Muscle of back (tissue), 13 donors: ENCODE data around the gene OGFRL1. TPM values are rescaled to one million over a fixed set of nuclear protein-coding genes. Genes with fewer than 3 reads are reported as not detected.
"Not testable (repeated sequence)": the region's sequence is repeated elsewhere in the genome, so short reads cannot be mapped to it uniquely, and the experiment has no call there.

Source experiments
- DNase-seq, 3 donors: peaks; one replicate each; pipeline versions ENCODE4 v3.0.0 to v3.0.0-alpha.2; 2013
- long read RNA-seq, 9 donors: transcript quantifications; one replicate each; lab custom pipeline, GENCODE V29; 2026
- polyA plus RNA-seq, 10 donors: library from polyadenylated mRNA; unstranded; fragments of 120-200 nt; gene quantifications; one replicate each; pipeline ENCODE4 v1.2.1, GENCODE V29; 2013; ENCODE audit not compliant: insufficient read length in 10 of 10

Gene OGFRL1
- polyA plus RNA-seq, result 10 to 100 TPM in 6 of 10 donors, 1 to 10 TPM in 4; 8.5 to 13.1 (median 10.8) TPM
- long read RNA-seq, donor 1, full-length matches to known transcripts, result 1 of 1 reads
- long read RNA-seq, donor 1, partial matches to known transcripts, result 0 of 1 reads
- long read RNA-seq, donor 1, other reads (novel, unspliced or antisense), result 0 of 1 reads
- long read RNA-seq, donor 2, full-length matches to known transcripts, result 3 of 3 reads
- long read RNA-seq, donor 2, partial matches to known transcripts, result 0 of 3 reads
- long read RNA-seq, donor 2, other reads (novel, unspliced or antisense), result 0 of 3 reads
- long read RNA-seq, donor 3, result 0 reads
- long read RNA-seq, donor 4, full-length matches to known transcripts, result 1 of 1 reads
- long read RNA-seq, donor 4, partial matches to known transcripts, result 0 of 1 reads
- long read RNA-seq, donor 4, other reads (novel, unspliced or antisense), result 0 of 1 reads
- long read RNA-seq, donor 5, full-length matches to known transcripts, result 2 of 2 reads
- long read RNA-seq, donor 5, partial matches to known transcripts, result 0 of 2 reads
- long read RNA-seq, donor 5, other reads (novel, unspliced or antisense), result 0 of 2 reads
- long read RNA-seq, donor 6, result 0 reads
- long read RNA-seq, donor 7, full-length matches to known transcripts, result 2 of 2 reads
- long read RNA-seq, donor 7, partial matches to known transcripts, result 0 of 2 reads
- long read RNA-seq, donor 7, other reads (novel, unspliced or antisense), result 0 of 2 reads
- long read RNA-seq, donor 8, full-length matches to known transcripts, result 2 of 2 reads
- long read RNA-seq, donor 8, partial matches to known transcripts, result 0 of 2 reads
- long read RNA-seq, donor 8, other reads (novel, unspliced or antisense), result 0 of 2 reads
- long read RNA-seq, donor 9, result 0 reads

GRCh38 chr6:71288228-71289038 is at the start of gene OGFRL1:
Gene OGFRL1, plus strand, starts transcription at chr6:71288811. Its CDS starts 126 bp downstream, at chr6:71288937.
- peak; percentile 52 to 84 (median 74) for DNase-seq

GRCh38 chr6:71239694-71240093 is 48.9 kb upstream of the OGFRL1 start:
- DNase-seq, result no peak

- DNase-seq, result no peak
These were observed 43.2 kb upstream of the OGFRL1 start for GRCh38 chr6:71245265-71246049.

GRCh38 chr6:71246596-71246995 is 42.0 kb upstream of the OGFRL1 start:
- DNase-seq, result no peak

- peak; percentile 25 to 45 (median 26) for DNase-seq
These were observed 40.3 kb upstream of the OGFRL1 start for GRCh38 chr6:71248306-71248765.

- DNase-seq, result no peak
These were observed 39.6 kb upstream of the OGFRL1 start for GRCh38 chr6:71248878-71249544.

- DNase-seq, result peak; percentile 25 to 63 (median 50)
These were observed 38.5 kb upstream of the OGFRL1 start for GRCh38 chr6:71250099-71250602.

- no peak for DNase-seq
These were observed 36.2 kb upstream of the OGFRL1 start for GRCh38 chr6:71252410-71252809.

- DNase-seq, result no peak
These were observed 35.7 kb upstream of the OGFRL1 start for GRCh38 chr6:71252960-71253359.

- peak in 2 of 3 donors; percentile 5 to 24 for DNase-seq
These were observed 34.3 kb upstream of the OGFRL1 start for GRCh38 chr6:71254323-71254722.

- no peak for DNase-seq
These were observed 30.3 kb upstream of the OGFRL1 start for GRCh38 chr6:71258078-71258866.

GRCh38 chr6:71259888-71260604 is 28.6 kb upstream of the OGFRL1 start:
- DNase-seq, result no peak

GRCh38 chr6:71262914-71263313 is 25.7 kb upstream of the OGFRL1 start:
- DNase-seq, result no peak

- not testable (repeated sequence) for DNase-seq
These were observed 22.2 kb upstream of the OGFRL1 start for GRCh38 chr6:71266392-71266791.

GRCh38 chr6:71268735-71269437 is 19.7 kb upstream of the OGFRL1 start:
- DNase-seq, result no peak

- DNase-seq, result no peak
These were observed 10.5 kb upstream of the OGFRL1 start for GRCh38 chr6:71277926-71278600.

GRCh38 chr6:71279321-71279720 is 9.3 kb upstream of the OGFRL1 start:
- no peak for DNase-seq
